HepG2 (cell line): ENCODE results near the gene ETFA. TPM values are rescaled to one million over a fixed set of nuclear protein-coding genes. Genes with fewer than 3 reads are reported as not detected.
"Not testable (repeated sequence)": the region's sequence is repeated elsewhere in the genome, so short reads cannot be mapped to it uniquely, and the experiment has no call there.

Source experiments
- ATAC-seq: fragments of 200-7000 bp; cut with Tn5 transposase; 3 replicates; pipeline ENCODE4 v1.9.1; 2020; ENCODE audit warnings: mild to moderate bottlenecking, moderate library complexity
- BruUV-seq: library from RNA; stranded (reverse); fragments of 400-500 nt; replicated peaks from 2 replicates; lab custom pipeline; 2021; lab: Mats Ljungman, UMichigan
- CTCF ChIA-PET: fragments of 300-600 bp; formaldehyde crosslinking; extraction: SDS; loops from one replicate; lab custom pipeline; 2021; ENCODE audit warnings: low total read pairs, inconsistent platforms, low intra/inter-chr PET ratio; lab: Yijun Ruan, JAX
- POLR2A ChIA-PET: fragments of 350-600 bp; sonication (Branson Sonifier 250); formaldehyde crosslinking; loops from one replicate; lab custom pipeline; 2020; ENCODE audit warnings: antibody characterized with exemption, inconsistent platforms; lab: Yijun Ruan, JAX
- DNase-seq: peaks from one replicate; pipeline ENCODE4 v3.0.0-alpha.2; 2015; ENCODE audit warnings: low spot score
- FAIRE-seq: peaks from 3 replicates; lab custom pipeline; 2011; peaks lifted over from hg19 to GRCh38; lab: Jason Lieb, UNC
- H2AFZ ChIP-seq: one replicate; pipeline ENCODE4 v1.6.1; 2011; ENCODE audit warnings: low read length, inconsistent platforms
- H3K27ac ChIP-seq: fragments of 300-600 bp; 3 replicates; pipeline ENCODE4 v1.8.0; 2011; ENCODE audit warnings: mixed run types, mild to moderate bottlenecking, mixed read lengths, low read length, inconsistent platforms; ENCODE audit not compliant: insufficient read depth; ENCODE audit errors: extremely low read length
- H3K27me3 ChIP-seq, 2 experiments: fragments of 200-600 bp in 1 of 2; 2 replicates in 1 of 2; 3 replicates in 1 of 2; pipeline versions ENCODE4 v1.6.0 to v1.8.0; 2011; ENCODE audit warnings: low read length in 2 of 2, mild to moderate bottlenecking in 2 of 2, moderate library complexity in 2 of 2, inconsistent platforms in 1 of 2; ENCODE audit not compliant: insufficient read depth in 2 of 2, control insufficient read depth in 1 of 2
- H3K36me3 ChIP-seq, 2 experiments: fragments of 200-600 bp in 1 of 2; replicated peaks in 1 of 2; 2 replicates in 1 of 2; 3 replicates in 1 of 2; pipeline versions ENCODE4 v1.5.1 to v1.8.0; 2011; ENCODE audit warnings: low read length in 2 of 2, inconsistent platforms in 1 of 2; ENCODE audit not compliant: insufficient read depth in 2 of 2, control insufficient read depth in 1 of 2
- H3K4me1 ChIP-seq: 2 replicates; pipeline ENCODE4 v1.5.1; 2012; ENCODE audit warnings: low read length, inconsistent platforms; ENCODE audit not compliant: insufficient read depth
- H3K4me2 ChIP-seq: 2 replicates; pipeline ENCODE4 v1.6.0; 2011; ENCODE audit warnings: low read depth, low read length, inconsistent platforms
- H3K4me3 ChIP-seq, 3 experiments: fragments of 200-600 bp in 1 of 3; sonication (generic), shearing (Covaris generic) in 1 of 3; replicated peaks in 1 of 3; 2 replicates each; pipeline ENCODE4 v1.5.1; 2011 to 2016; ENCODE audit warnings: low read length in 3 of 3, inconsistent platforms in 2 of 3, low read depth in 2 of 3, mild to moderate bottlenecking in 2 of 3, control low read depth in 1 of 3, mixed read lengths in 1 of 3; ENCODE audit not compliant: insufficient read depth in 1 of 3
- H3K79me2 ChIP-seq: one replicate; pipeline ENCODE4 v1.6.1; 2011; ENCODE audit warnings: low read length, inconsistent platforms; ENCODE audit not compliant: insufficient read depth
- H3K9ac ChIP-seq: 2 replicates; pipeline ENCODE4 v1.6.0; 2011; ENCODE audit warnings: mild to moderate bottlenecking, low read depth, low read length, inconsistent platforms; ENCODE audit not compliant: insufficient read depth
- H3K9me3 ChIP-seq: 2 replicates; pipeline ENCODE4 v1.5.1; 2012; ENCODE audit warnings: mild to moderate bottlenecking, low read length
- H4K20me1 ChIP-seq: 2 replicates; pipeline ENCODE4 v1.6.0; 2011; ENCODE audit warnings: inconsistent platforms, mild to moderate bottlenecking, low read length, moderate library complexity; ENCODE audit not compliant: insufficient read depth
- KAT8 ChIP-seq: IDR thresholded peaks from 2 replicates; pipeline ENCODE4 v1.6.1; 2016; ENCODE audit warnings: missing genetic modification reagents, missing compliant biosample characterization
- MED13 ChIP-seq: sonication (generic); formaldehyde crosslinking; IDR thresholded peaks from 2 replicates; pipeline ENCODE4 v1.5.0; 2020; ENCODE audit warnings: missing genetic modification reagents
- MYNN ChIP-seq: sonication (generic); formaldehyde crosslinking; IDR thresholded peaks from 2 replicates; pipeline ENCODE4 v1.4.0; 2020; ENCODE audit warnings: mild to moderate bottlenecking, low read depth, missing genetic modification reagents
- REPIN1 ChIP-seq: sonication (generic); formaldehyde crosslinking; IDR thresholded peaks from 2 replicates; pipeline ENCODE4 v1.8.0; 2022; ENCODE audit warnings: missing genetic modification reagents, low read depth, mild to moderate bottlenecking, borderline replicate concordance
- ZFY ChIP-seq: sonication (generic); formaldehyde crosslinking; IDR thresholded peaks from 2 replicates; pipeline ENCODE4 v1.4.0; 2020; ENCODE audit warnings: missing genetic modification reagents
- ZNF230 ChIP-seq: sonication (generic); formaldehyde crosslinking; IDR thresholded peaks from 2 replicates; pipeline ENCODE4 v1.4.0; 2020; ENCODE audit warnings: mild to moderate bottlenecking, missing genetic modification reagents
- ZNF234 ChIP-seq: sonication (generic); formaldehyde crosslinking; conservative IDR thresholded peaks from 2 replicates; pipeline ENCODE4 v1.5.1; 2020; ENCODE audit warnings: mild to moderate bottlenecking, missing genetic modification reagents
- ZNF263 ChIP-seq: sonication (generic); formaldehyde crosslinking; IDR thresholded peaks from 2 replicates; pipeline ENCODE4 v1.4.0; 2020; ENCODE audit warnings: missing genetic modification reagents
- ZNF468 ChIP-seq: sonication (generic); formaldehyde crosslinking; IDR thresholded peaks from 2 replicates; pipeline ENCODE4 v1.8.0; 2022; ENCODE audit warnings: mild to moderate bottlenecking, moderate library complexity, missing genetic modification reagents
- ZNF772 ChIP-seq: sonication (generic); formaldehyde crosslinking; IDR thresholded peaks from 2 replicates; pipeline ENCODE4 v1.5.0; 2020; ENCODE audit warnings: mild to moderate bottlenecking, missing genetic modification reagents
- WGBS: methylation state at CpG from one replicate; pipeline ENCODE4 v1.1.6; 2017; ENCODE audit warnings: low lambda C conversion rate; 5-methylcytosine and 5-hydroxymethylcytosine counted together
- in situ Hi-C: cut with HindIII; loops from 2 replicates; pipeline ENCODE4 v1.10.0; 2017; ENCODE audit warnings: low pct_unique_long_range_greater_than_20kb; ENCODE audit not compliant: extremely low pct_ligation_motif_present
- intact Hi-C: fragments of 100-400 bp; cut with micrococcal nuclease; formaldehyde crosslinking; loops from one replicate; pipeline ENCODE4 v1.10.0; 2022; ENCODE audit not compliant: unreplicated experiment
- polyA plus RNA-seq, 8 experiments: library from polyadenylated mRNA; depleted of rRNA in 3 of 8; stranded (reverse) in 7 of 8; unstranded in 1 of 8; fragments of >200 nt; fragmentation: Illumina TruSeq in 4 of 8; extraction: Trizol in 4 of 8; gene quantifications; 2 replicates each; pipeline versions ENCODE4 v1.2.1 to v1.2.3, GENCODE V29; 2011 to 2016; ENCODE audit warnings: low read depth in 4 of 8, missing spikeins in 1 of 8, mixed read lengths in 1 of 8; ENCODE audit not compliant: insufficient read depth in 1 of 8
- total RNA-seq, 5 experiments: library from RNA; depleted of rRNA; stranded (reverse); fragments of >200 nt; fragmentation: Illumina TruSeq; extraction: Trizol; gene quantifications; 2 replicates each; pipeline ENCODE4 v1.2.3, GENCODE V29; 2016; ENCODE audit warnings: low read depth in 1 of 5

Gene ETFA
- total and polyA plus RNA-seq, 2 of the 13 experiments (the other 11 are each of a cell fraction or from before 2014, with no cell fraction given): 291 to 396 TPM

DNA sequence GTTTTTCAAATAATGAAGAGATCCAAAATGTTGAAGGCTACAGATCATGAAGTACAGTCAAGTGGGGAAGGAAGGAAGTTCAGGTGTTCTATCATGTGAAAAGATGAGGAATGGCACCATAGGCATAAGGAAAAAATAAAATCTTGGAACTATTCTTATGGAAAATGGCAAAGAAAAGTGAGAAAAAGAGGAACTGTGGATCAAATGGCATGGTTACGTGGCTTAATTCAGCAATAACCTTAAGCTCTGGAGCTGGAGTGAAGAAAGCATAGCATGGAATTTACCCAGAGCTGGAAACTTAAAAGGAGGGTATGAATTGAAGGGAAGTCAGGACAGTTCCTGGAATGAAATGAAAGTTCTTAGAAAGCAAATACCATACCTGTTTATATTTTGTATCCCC lies 14.4 kb downstream of the ETFA start:
- no peak overlapping the region for H3K27ac ChIP-seq
- ATAC-seq (no peak), FAIRE-seq (no peak), DNase-seq (no peak)
- WGBS: 97% methylated on average over 1 of the region's 1 CpG
- intact Hi-C loops (no loop called here), in situ Hi-C loops (no loop called here)
- no peaks in the 10 kb centered on the region for H3K27me3 ChIP-seq
- H3K4me3 ChIP-seq: no peak overlapping the region
- peaks cover 75% of the 10 kb centered on the region for H4K20me1 ChIP-seq
- CTCF ChIA-PET: no interaction called here
- no peak overlapping the region for H2AFZ ChIP-seq
- H3K9ac ChIP-seq: no peak overlapping the region
- TF ChIP-seq KAT8 (no peak), ZNF468 (CRISPR knock-in tag) (no peak), MYNN (CRISPR knock-in tag) (no peak), ZNF263 (CRISPR knock-in tag) (no peak), ZNF772 (CRISPR knock-in tag) (no peak), MED13 (no peak), ZNF230 (CRISPR knock-in tag) (no peak), ZFY (CRISPR knock-in tag) (no peak), REPIN1 (CRISPR knock-in tag) (no peak), ZNF234 (CRISPR knock-in tag) (no peak)
- no peaks in the 10 kb centered on the region for H3K9me3 ChIP-seq
- BruUV-seq: no TSS peak
- peaks cover 0 to 9% of the 10 kb centered on the region in 2 experiments; a peak in 4 of 5 replicates for H3K36me3 ChIP-seq
- H3K4me2 ChIP-seq: no peak overlapping the region
- peaks cover 97% of the 10 kb centered on the region for H3K79me2 ChIP-seq
- POLR2A ChIA-PET: interaction anchor here (1.3 kb wide), 1 partner anchor 15 kb away, joined by 6 read pairs; the partner anchor contains the start of gene ETFA
- peaks cover 25% of the 10 kb centered on the region for H3K4me1 ChIP-seq

GRCh38 chr15:76294463-76294862 lies 16.8 kb downstream of the ETFA start:
- FAIRE-seq, intact Hi-C loops, BruUV-seq, H3K4me2 ChIP-seq, H3K27ac ChIP-seq, H3K4me3 ChIP-seq, H3K27me3 ChIP-seq, in situ Hi-C loops, H3K9ac ChIP-seq, H2AFZ ChIP-seq, ATAC-seq, H3K9me3 ChIP-seq, H3K36me3 ChIP-seq, CTCF ChIA-PET, DNase-seq: not testable (repeated sequence)
- Histone ChIP-seq H3K79me2 (peaks cover 94% of the 10 kb centered on the region), H3K4me1 (peaks cover 32% of the 10 kb centered on the region), H4K20me1 (peaks cover 55% of the 10 kb centered on the region)
- POLR2A ChIA-PET: interaction anchor here (1.3 kb wide), 1 partner anchor 16 kb away, joined by 3 read pairs; the partner anchor contains the start of gene ETFA
- 100% methylated on average over 1 of the region's 1 CpG for WGBS
